ENCODE data around the gene IL20RB.
"Not testable (repeated sequence)": the region's sequence is repeated elsewhere in the genome, so short reads cannot be mapped to it uniquely, and the experiment has no call there.

The IL20RB gene

DNA sequence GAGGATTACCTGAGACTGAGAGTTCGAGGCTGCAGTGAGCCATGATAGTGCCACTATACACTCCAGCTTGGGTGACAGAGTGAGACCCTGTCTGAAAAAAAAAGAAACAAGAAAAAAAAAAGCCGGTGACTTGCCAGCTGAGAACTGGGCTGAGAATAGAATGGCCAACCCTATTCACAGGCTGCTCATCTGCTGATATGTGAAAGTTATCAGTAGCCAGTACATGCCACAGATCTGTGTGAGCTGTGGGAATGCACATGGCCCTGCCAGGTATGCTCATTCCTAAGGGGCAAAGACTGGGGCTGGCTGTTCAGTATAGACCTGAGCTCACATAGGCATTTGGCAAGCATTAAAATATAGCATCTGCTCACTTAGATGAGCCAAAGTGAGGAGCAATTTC is 30.9 kb downstream of the IL20RB start:
- DNase-seq, result no peak

DNA sequence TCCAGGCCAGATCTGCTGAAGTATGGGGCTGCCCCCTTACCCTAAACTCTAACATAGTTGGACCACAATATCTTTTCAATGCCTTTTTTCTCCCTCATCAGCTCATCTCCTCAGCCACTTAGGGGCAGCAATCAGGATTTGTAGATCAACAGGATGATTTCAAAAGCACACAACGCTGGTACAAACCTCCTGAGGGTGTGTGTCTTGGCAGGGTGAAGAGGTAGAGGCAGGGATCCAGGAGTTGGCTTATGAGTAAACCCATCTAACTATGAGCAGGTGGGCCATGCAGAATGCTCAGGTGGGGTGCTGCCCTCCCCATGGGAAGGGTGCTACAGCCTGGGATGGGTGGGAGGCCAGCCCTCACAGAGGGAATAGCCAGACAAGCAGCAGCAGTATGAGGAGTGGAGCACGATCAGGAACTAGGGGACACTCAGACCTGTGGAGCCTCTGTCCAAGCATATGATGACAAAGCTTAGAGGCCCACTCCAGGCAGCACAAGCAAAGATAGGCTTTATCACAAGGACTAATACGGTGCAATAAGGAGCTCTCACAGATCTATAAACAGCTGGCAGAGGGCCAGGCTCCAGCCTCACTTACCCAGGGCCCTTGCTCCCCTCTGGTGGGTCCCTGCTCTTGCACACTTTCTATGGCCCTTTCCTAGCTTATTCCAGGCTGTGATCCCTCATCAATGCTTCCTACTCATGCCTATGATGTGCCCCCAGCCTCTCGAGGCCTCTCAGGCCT is 32.2 kb downstream of the IL20RB start:
- no peak for DNase-seq

DNA sequence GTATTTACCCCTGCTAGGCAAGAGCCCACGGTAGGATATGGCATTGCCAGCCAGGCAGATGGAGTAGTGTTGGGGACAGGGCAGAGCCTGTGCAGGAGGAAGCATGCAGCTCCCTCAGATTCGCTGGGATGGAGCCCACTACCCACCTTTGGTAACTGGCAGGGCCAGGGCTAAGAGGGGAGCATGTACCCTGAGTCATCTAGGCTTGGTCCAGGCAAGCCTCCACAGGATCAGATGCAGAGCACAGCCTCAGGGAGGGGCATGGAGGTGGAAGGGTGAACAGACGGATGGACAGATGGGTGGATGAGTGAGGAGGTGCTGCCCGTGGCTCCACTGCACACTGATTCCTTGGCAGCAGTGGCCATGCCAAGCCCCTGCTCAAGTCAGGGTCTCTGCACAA is 33.0 kb downstream of the IL20RB start:
- DNase-seq, result no peak

DNA sequence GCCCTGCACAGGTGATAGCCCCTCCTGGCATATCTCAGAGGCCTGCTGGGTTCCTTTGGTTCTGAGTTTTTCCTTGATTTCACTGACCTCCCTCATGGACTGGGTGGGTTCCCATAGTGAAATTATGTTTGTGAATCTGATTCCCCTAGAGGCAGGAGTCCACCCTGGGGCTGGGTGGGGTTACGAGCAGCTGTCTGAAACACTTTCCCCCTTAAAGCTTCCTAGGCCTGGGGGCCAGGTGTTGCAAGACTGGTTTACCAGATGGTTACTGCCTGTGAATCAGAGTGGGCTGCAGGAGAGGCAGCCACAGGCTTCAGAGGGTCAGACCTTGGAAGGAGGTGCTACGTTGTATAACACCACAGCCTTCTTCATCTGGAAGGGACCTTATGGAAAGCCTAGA is 34.3 kb downstream of the IL20RB start:
- no peak for DNase-seq

DNA sequence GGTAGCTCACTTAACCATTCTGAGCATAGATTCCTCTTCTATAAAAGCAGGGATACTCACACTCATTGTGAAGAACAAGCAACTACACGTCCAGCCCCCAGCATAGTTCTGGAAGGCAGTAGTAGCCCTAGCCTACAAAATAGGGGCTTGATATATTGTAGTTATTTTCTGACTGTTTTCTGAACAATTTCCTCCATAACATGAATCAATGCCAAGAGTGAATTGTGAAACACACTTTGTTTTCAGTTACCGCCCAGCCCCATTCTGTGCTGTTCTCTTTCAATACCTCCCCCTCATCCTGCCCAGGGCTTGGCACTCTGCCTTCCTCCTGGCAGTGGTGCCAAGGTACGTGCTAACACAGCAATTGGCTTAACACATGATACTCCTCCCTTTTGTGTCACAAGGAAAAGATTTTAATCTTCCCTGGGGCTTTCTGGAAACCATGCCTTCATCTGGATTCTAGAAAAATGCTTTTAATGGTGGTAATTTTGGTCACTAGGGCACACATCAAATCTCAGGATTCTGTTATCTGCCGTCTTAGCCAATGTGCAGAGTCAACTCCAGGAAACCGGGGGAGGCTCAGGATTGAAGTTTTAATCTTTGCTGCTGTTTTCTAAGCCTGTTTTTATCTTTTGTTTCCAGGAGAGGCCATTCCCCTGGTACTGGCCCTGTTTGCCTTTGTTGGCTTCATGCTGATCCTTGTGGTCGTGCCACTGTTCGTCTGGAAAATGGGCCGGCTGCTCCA is 37.2 kb downstream of the IL20RB start:
- DNase-seq, result no peak

DNA sequence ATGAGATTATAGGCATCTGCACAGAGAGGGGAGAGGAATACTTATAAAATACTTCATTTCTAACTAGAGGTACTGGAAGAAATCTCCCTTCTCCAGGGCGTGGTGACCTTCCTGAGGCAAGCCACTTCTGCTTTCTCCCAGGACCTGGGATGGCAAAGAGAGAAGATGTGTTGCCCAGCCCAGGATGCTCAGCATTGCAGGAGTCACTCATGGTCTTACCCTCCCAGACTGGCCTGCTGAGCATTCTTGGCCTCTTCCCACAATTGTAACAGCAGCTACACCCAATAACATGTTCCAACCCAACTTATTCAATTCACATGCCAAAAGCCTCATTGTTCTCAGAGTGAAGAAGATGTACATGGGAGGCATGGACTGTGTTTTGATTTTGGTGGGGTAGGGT is 37.9 kb downstream of the IL20RB start:
- DNase-seq, result no peak

DNA sequence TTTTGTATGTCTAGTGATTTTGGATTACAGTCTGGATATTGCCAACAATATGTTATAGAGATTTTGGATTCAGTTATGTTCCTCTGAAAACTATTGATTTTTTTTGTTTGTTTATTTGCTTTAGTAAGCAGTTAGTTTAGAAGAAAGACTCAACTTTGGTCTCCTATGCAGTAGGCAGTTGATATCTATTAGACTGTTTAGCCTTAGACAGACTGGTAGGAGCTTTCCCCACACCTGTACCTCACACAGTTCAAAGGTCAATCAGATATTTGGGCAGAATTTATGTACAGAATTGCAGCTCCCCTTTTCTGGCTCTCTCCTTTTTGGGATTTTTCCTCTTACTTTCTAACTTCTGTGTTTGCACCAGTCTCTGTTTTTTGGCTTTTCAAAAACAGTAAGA is 42.3 kb downstream of the IL20RB start:
- no peak for DNase-seq

DNA sequence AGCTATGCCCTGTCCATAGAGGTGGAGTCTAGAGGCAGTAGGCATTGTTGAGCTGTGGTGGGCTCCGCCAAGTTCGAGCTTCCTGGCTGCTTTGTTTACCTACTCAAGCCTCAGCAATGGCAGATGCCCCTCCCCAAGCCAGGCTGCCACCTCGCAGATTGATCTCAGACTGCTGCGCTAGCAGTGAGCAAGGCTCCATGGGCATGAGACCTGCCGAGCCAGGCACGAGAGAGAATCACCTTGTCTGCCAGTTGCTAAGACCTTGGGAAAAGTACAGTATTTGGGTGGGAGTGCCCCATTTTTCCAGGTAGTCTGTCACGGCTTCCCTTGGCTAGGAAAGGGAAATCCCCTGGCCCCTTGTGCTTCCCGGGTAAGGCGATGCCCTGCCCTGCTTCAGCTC is 49.6 kb downstream of the IL20RB start:
- not testable (repeated sequence) for DNase-seq

DNA sequence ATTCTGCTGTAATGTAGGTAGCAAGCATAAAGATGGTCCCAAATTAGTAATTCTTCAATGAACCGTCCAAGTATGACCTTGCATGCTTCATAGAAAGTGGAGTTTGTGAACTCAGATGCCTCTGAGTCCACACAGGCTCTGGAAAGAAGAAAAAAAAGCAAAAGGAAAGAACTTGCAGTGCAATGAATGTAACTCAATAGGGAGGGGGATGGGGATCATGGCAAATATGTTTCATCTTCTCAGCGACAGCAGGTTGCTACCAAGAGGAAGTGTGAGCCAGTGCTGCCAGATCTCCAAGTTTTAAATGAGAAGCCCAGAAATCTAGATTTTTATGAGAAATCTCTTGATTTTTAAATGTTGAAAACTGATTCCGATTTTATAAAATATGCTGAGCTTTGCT is 50.3 kb downstream of the IL20RB start:
- no peak for DNase-seq

DNA sequence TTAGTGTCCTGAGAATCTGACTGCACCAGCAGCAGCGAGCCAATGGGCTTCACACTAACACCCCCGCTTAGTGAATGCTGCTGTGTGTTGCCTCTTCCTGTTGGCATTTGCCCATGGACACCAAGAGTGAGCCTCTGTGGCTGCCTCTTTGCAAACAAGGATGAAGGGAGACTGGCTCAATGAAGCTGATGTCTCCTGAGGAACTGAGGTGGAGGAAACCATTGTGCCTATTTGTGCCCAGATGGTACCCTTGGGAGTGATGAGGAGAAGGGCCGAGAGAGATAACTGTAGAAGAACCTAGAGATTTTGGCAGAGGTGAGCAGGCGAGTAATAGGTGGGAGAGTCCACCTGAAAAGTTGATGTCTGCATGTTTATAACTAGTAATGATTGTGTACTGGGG is 51.2 kb downstream of the IL20RB start:
- no peak for DNase-seq

DNA sequence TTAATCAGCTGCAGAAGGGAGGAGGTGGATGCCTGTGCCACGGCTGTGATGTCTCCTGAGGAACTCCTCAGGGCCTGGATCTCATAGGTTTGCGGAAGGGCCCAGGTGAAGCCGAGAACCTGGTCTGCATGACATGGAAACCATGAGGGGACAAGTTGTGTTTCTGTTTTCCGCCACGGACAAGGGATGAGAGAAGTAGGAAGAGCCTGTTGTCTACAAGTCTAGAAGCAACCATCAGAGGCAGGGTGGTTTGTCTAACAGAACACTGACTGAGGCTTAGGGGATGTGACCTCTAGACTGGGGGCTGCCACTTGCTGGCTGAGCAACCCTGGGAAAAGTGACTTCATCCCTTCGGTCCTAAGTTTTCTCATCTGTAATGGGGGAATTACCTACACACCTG is 52.4 kb downstream of the IL20RB start:
- no peak for DNase-seq

DNA sequence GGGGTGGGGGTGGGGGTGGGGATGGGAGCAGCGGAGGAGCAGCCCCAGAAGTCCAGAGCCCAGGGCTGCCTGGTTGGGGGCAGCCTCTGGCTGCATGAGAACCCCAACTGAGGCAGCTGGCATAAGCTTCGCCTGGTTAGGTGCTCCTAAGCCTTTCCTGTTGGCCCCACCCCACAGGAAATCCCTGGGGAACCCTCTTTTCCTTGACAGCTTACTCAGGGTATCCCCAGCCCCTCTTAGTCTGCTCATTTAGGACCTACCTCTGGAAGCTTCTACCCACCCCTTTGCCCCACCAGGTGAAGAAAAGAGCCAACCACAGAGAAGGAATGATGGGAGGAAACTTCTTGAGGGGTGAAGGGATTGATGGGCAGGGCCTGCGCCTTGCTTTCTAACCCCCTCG is 53.4 kb downstream of the IL20RB start:
- DNase-seq, result no peak

DNA sequence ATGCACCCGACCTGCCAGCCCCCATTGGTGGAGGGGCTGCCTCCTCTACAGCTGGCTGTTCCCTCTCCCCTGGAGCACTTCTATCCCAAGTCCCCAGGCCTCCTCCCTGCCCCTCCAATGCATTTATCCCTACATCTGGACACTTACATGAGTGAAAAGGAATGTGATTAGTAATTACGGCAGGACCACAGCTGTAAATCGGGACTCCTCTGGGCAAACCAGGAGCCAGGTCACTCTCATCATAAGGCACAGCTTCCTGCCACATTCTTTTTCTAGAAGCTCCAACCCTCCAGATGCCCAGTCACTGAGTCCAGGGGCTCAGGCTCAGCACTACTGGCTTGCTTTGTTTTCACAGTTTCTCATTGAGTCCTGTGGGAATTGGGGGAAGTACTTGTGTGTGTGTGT is 54.3 kb downstream of the IL20RB start:
- DNase-seq, result no peak

DNA sequence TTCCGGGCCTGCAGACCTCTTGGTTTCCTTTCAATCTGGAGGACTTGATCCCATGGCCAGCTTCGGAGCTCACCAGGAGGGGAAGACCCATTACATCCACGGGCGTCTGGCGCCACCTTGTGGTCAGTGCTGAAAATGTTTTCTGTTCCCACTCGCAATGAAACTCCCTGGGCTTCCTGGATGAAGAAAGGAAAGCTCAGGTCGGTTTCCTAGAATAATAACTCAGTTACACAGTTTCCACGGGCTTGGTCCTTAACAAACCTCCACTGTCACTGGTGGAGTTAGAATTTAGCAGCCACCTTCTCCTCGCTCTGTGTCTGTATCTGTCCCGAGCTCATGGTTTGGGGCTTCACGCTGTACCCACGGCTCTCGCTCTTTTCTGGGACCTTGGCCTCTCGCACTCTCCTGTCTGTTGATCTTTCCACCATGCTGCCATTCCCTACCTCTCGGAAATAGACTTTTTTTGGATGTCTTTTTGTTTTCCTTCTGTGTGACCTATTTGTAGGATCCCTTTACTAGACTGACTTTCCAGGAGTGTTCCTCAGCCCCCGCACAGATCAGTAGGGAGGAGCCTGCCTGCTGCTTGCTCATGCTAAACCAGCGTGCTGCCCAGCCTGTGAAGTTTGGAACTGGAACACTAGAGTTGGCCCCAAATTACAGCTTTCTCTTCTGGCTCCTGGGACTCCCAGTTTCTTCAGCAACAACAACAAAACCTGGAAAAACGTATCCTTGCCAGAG is 56.3 kb downstream of the IL20RB start:
- peak; percentile 89 for DNase-seq

DNA sequence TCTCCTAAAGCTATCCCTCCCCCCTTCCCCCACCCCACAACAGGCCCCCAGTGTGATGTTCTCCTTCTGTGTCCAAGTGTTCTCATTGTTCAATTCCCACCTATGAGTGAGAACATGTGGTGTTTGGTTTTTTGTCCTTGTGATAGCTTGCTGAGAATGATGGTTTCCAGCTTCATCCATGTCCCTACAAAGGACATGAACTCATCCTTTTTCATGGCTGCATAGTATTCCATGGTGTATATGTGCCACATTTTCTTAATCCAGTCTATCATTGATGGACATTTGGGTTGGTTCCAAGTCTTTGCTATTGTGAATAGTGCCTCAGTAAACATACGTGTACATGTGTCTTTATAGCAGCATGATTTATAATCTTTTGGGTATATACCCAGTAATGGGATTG is 59.5 kb downstream of the IL20RB start:
- not testable (repeated sequence) for DNase-seq

DNA sequence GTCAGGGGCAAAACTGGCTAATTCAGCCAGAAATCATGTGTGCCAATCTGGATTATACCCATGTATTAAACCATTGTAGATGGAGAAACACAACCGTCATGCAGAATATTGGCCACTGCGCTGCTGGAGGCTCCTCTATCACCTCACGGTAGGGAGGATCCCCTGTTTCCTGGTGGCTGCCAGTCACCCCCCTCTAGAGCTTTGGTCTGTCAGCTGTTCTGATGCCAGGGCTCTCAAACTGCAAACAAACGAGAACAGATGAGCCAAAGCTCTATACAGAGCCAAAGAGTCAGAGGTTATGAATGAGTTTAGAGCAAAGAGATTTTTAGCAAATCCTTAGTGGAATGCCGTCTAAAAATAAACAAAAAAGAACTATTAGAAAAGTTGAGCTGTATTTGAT is 62.5 kb downstream of the IL20RB start:
- no peak for DNase-seq

DNA sequence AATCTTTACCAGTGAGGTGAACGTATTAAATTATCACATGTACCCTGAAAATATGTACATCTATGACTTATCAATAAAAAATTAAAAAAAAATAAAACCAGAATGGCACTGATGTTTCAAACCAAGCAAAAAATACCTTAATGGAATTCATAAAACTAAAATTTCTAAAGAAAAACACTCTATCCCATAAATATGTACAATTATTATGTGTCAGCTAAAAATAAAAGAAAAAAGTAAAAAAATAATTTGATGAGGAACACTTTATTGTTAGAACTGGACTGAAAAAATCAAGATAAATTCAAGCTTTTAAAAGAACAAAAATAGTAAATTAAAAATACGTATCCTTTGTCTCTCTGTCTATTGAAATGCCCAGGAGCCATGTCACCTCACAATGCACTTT is 63.1 kb downstream of the IL20RB start:
- no peak for DNase-seq

DNA sequence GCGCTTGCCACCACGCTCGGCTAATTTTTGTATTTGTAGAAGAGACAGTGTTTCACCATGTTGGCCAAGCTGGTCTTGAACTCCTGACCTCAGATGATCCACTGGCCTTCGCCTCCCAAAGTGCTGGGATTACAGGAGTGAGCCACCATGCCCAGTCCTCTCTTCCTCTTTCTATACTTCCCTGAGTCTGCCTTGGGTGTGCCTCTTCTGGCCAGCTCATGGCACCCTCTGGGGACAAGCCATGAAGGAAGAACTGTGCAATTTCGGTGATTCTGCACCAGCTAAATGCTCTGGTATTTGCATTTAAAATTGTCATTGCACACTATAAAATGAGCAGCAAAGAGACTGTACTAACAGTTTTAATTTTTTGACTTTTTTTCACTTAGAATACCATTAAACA is 66.6 kb downstream of the IL20RB start:
- DNase-seq, result no peak

DNA sequence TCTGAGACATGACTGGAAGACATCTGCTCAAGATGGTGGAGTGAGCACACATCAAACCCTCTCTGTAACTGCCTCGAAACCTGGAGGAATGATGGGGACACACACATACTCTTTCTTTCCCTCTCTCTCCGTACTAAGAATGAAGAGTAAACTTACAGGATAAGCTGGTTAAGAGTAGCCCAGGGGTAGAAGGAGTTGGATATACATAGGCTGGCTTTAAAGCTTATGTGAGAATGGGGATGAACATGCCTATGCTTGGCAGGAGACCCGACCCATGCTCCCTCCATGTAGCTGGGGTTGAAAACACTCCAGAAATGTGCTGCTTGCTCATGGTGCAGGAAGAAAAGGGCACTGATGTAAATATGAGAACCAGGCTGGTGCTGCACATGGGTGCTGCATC is 68.9 kb downstream of the IL20RB start:
- no peak for DNase-seq

DNA sequence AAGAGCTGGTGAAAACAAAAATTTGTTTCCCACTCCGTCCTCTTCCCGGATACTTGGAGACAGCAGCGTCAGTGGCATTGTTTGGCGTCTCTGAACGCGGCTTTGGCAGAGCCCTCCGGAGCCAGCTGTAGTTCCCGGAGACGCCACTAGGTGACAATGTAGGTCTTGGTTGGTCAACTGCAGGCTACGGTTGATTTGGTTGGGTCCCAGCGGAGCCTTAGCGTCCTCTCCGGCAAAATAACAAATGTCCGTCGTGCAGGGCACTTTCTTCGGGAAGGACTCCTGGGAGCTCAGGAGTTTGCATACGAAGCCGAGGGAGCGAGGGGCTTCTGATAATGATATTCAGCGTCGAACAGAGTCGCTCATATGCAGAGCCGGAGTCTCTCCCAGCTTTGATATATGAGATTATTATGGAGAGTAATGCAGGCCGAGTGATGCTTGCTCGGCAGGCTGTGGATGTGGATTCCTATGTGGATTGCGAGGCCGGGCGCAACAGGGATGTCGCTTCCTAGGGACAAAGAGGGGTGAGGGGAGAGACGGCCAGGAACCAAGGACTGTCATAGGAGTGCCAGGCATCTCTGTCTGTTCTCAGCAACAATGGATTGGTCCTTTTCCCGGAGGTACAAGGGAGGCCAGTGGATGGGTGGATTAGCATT is 74.8 kb downstream of the IL20RB start:
- peak; percentile 88 for DNase-seq

DNA sequence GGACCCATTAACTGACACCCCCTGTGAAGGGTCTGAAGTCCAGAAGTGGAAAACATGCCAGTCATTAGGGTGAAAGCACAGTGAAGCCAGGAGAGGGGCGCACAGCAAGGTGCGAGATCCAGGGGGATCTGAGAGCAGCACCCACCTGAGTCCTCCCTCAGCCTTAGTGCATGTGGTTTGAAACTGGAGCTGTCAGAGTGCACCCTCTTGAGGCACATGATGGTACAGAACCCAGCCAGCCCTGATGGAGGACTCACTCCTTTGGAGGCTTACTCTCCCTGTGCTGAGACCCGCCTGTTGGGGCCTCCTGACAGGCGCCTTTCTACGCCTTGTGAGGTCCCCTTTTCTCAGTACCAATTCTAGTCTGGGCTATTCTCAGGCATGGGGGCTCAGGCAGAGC is 77.8 kb downstream of the IL20RB start:
- DNase-seq, result no peak

DNA sequence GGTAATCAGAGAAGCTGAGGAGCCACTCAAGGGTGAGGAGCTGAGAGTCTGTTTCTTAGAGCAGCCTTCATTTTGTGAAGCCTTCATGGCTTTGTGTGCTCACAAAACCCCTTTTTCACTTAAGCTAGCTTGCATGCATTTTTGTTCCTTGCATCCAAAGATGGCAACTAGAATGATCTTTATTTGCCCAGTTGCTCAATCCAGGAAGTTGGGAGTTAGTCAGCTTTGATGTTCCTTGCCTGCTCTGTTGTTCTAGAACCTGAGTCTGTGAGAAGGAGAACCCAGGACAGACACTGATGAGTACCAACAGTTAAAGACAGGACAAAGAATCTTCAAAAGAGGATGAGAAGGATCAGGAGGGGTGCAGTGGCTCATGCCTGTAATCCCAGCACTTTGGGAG is 81.8 kb downstream of the IL20RB start:
- DNase-seq, result no peak

DNA sequence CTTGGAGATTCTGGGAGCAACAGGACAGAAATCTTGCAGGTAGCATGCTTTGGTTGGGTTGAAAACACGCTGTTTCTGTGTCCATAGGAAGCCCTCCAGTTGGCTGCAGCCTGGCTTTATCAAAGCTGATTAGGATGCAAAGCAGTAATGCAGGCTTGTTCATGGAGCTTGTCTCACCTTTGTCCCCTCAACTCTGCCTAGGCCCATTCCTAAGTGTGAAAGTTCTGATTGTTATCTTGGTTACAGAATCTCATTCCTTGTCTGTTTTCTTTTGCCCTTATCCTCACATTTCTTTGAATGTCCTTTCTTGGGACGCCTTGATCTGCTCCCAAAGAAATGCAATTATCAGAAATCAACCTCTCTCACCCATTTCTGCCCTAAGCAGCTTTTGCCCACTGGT is 83.5 kb downstream of the IL20RB start:
- DNase-seq, result no peak

DNA sequence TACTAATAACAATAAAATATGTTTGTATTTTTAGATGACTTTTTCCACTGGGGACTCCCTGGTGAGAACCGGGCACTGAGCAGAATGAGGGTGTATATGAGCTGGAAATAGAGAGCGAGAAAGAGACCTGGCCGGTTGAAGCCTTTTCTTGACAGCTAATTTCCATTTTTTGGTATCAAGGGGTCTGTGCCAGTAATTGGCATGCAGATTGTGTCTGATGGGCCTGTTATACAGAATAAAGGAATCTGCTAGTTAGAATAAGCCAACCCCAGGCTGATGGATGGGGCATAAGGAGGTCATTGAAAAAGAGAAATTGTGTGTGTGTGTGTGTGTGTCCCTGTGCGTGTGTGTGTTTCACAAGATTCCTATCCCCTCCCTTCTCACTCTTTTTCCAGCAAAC is 83.9 kb downstream of the IL20RB start:
- DNase-seq, result no peak

Data from NCI-H146 (cell line).